HG02759 (cell line): ENCODE data around the gene SHISA2.

ENCODE experiments used
- ATAC-seq: cut with Tn5 transposase; IDR thresholded peaks from one replicate; pipeline ENCODE4 v1.9.1; 2021; ENCODE audit warnings: mild to moderate bottlenecking, moderate library complexity; ENCODE audit not compliant: unreplicated experiment

The SHISA2 gene

GRCh38 chr13:26050568-26051230 lies 1.1 kb downstream of the SHISA2 start:
- no peak for ATAC-seq

- no peak for ATAC-seq
These were observed 3.1 kb downstream of the SHISA2 start for GRCh38 chr13:26048741-26049140.

DNA sequence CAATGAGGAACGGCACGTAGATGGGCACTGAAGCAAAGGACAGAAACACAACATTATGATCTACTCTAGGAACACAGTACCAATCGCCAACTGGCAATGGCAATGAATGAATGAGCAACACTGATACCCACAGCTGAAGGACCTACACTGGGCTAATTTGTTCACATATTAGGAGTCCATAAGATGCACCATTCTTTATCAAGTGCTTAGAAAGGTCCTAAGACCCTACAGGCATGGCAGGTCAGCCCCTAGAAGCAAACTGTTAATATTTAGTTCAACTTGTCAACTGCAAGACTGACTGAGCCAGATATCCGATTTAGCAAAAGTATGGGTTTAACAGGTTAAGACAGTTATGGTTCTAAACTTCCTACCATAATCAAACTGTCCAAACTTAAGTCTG lies 4.8 kb downstream of the SHISA2 start:
- no peak for ATAC-seq

- no peak for ATAC-seq
These were observed 5.2 kb downstream of the SHISA2 start for GRCh38 chr13:26046639-26047038.

- ATAC-seq = no peak
These were observed 6.7 kb downstream of the SHISA2 start for GRCh38 chr13:26045142-26045541.

DNA sequence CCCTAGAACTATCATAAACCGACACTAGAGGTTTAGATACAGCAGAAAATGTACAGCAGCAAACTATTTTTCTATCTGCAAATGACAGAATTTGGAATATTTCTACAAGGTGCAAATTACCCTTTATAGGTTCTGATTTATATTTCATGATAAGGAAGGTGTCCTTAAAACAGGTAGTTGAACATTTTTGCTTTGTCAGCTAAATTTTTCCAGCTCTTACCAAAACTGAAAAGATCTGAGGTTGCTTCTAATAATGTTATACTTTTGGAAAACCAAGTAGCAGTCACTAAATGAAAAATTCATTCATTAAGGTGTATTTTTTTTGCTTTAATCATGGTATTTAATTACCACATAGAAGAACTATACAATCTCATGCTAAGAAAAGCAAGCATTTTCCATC lies 9.0 kb downstream of the SHISA2 start:
- no peak for ATAC-seq

DNA sequence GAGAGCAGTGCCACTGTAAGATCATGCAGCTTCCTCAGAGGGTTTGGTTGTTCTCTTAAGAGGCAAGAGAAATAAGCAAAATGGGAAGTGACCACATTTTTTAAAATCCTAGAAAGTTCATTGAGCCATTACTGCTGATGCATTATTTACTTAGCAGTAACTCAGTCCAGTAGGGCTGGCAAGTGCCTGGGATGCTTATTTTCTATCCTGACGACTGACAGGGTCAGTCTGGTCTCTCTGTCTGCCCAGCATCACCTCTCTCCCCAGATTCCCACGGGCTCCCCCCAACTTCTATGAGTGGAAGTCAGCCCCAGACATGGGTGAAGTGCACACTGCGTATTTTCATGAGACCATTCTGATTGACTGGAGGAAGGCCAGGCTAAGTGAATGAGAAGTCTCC lies 10.4 kb downstream of the SHISA2 start:
- no peak for ATAC-seq

- ATAC-seq = no peak
These were observed 12.8 kb downstream of the SHISA2 start for GRCh38 chr13:26038931-26039475.

DNA sequence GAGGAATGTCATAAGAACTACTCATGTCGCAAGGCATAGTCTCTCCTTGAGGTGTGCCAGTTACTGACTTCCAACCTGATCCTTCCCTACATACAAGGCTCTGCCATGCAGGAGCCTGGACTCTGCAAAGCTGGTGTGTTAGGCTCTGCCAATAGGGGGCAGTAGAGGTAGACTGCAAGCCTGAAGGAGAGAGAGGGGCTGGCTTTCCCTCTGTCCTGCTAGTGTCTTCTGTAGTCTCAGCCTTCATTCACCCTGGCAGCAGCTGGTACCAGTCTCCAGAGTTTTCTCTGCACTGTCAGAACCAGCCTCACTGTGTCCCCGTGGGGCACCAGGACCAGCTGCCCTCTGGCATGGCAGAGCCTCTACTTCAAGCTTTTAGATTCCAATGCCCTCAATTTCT lies 14.5 kb downstream of the SHISA2 start:
- ATAC-seq = no peak

- no peak for ATAC-seq
These were observed 15.4 kb downstream of the SHISA2 start for GRCh38 chr13:26036383-26036782.

DNA sequence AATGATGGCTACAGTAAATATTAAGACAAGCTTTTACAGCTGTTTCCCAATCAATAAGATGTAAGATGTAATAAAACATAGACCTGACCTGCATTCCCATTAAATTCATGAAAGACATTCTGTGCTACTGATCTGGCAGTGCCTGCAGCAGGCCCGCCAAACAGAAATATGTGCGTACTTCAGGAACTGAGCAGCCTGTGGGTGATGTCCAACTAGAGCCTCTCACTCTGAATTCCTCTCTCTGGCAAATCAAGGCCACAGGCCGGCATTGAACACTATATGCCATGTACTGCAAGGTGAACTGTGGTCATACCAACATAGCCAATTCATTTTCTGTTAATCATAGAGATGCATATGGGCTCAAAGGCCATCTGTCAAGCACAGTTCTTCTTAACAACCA lies 17.8 kb downstream of the SHISA2 start:
- no peak for ATAC-seq

DNA sequence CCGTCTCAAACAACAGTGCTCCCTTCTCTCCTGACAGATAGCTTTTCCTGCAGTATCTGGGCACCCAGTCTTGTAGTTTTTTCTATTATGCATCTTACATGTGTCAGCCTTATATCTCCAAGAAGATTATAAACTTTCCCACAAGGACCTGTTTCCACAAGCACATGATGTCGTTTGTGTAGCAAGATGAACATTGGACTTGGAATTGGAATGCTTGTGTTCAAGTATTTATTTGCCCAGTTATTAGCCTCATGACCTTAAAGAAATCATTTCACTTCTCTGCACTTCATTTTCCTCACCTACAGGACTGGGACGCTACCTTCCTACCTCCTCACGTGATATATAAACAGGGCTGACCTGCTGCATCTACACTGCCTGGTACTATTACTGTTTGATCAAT lies 21.5 kb downstream of the SHISA2 start:
- ATAC-seq = no peak

- ATAC-seq = no peak
These were observed 22.2 kb downstream of the SHISA2 start for GRCh38 chr13:26029581-26030136.

- ATAC-seq = no peak
These were observed 25.6 kb downstream of the SHISA2 start for GRCh38 chr13:26026211-26026610.

- ATAC-seq = no peak
These were observed 26.0 kb downstream of the SHISA2 start for GRCh38 chr13:26025771-26026170.

GRCh38 chr13:26025196-26025595 lies 26.6 kb downstream of the SHISA2 start:
- no peak for ATAC-seq

GRCh38 chr13:26024558-26024957 lies 27.3 kb downstream of the SHISA2 start:
- ATAC-seq = no peak

DNA sequence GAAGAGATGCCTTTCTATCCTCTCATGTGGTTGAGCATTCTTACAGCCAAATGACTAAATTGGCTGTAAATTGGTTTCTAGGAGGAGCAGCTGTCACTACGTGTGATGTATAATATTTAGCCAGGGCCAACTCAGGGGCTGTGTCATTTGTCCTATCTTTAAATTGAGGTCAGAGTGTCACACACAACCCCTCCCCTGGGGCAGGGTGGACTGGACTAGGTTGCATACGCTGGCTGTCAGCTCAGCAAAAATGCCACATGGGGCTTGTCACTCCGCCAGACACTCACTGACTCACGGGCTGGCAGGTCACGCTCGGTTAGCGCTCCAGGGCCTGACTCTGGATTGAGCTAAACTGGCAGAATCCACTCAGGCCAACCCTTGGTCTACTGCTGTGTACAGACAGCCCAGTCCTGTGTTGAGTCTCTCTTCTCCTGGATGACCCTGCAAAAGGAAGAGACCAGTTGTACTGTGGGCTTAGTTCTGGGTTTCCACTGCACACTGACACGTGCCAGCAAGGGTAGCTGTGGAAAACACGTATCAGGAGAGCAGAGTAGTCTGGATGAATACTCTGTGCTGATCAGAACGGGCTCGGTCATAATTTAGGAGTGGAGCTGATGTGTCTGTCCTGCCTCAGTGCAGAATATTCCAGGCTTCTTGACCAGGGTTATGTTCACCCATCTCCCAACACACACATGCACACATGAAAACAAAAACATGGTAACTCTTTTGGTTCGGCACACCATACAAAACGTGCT lies 29.1 kb downstream of the SHISA2 start:
- ATAC-seq = no peak

DNA sequence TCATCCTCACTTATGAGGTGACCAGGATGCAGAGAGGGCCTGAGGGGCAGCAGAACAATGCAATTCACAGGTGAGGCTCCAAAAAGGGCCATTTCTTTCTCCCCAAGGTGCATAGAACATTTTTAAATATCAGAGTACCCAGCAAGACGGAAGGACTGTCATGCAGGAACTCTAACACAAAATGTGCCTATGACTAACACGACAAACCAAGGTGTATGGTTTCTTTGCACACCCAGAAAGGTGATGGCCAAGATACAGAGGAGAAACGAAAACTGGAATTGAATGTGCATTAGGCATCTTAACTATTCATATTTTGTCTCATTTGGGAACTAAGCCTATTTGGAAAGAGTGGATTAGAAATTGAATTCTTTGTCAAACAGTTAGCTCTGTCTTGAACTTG lies 29.9 kb downstream of the SHISA2 start:
- ATAC-seq = no peak

- no peak for ATAC-seq
These were observed 30.3 kb downstream of the SHISA2 start for GRCh38 chr13:26021516-26021915.

DNA sequence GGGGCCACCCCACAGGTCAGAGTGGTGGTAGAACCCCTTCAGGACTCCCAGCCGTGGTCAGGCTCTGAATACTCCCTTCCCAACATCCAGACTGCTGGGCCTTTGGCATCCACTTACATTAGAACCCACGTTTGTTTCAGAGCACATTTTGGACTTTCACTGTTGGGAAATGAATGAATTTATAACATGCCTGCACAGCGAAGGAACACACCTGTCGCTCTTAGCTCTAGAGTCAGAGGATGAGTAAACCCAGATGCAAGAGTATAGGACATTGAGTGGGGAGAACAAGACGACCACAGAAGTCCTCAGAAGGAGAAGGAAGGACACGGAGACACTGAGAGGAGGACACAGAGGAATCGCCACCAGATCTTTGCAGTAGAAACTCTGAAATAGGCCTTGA lies 30.9 kb downstream of the SHISA2 start:
- no peak for ATAC-seq
